PFSK-1 (cell line): ENCODE results near the gene MT1M.

Experiments used
- POLR2AphosphoS5 ChIP-seq: IDR thresholded peaks from 2 replicates; pipeline ENCODE4 v1.6.1; 2012; ENCODE audit warnings: low read depth, mild to moderate bottlenecking, control low read depth, low read length, moderate library complexity
- REST ChIP-seq, 2 experiments: IDR thresholded peaks; 2 replicates each; pipeline versions ENCODE4 v1.6.1 to v1.8.0; 2011 to 2012; ENCODE audit warnings: low read depth in 2 of 2, low read length in 2 of 2, control low read depth in 1 of 2, inconsistent platforms in 1 of 2, mild to moderate bottlenecking in 1 of 2, moderate library complexity in 1 of 2; ENCODE audit not compliant: insufficient read depth in 1 of 2
- SIN3A ChIP-seq: IDR thresholded peaks from 2 replicates; pipeline ENCODE4 v1.6.1; 2012; ENCODE audit warnings: mild to moderate bottlenecking, low read length, moderate library complexity, borderline replicate concordance; ENCODE audit not compliant: insufficient read depth
- TAF1 ChIP-seq: IDR thresholded peaks from 2 replicates; pipeline ENCODE4 v1.6.1; 2012; ENCODE audit warnings: low read length, control low read depth, borderline replicate concordance; ENCODE audit not compliant: insufficient read depth

- TF ChIP-seq POLR2AphosphoS5 (no peak), TAF1 (no peak), REST (IDR thresholded peaks at IDR 0.05; ENCODE audit: insufficient read depth in 1 of 2, low read depth in 2 of 2, low read length in 2 of 2) (no peak), SIN3A (no peak)
These were observed 5.8 kb upstream of the MT1M start for GRCh38 chr16:56626685-56627084.
